Naive thymus-derived CD8-positive, alpha-beta T cell (primary cell): ENCODE measurements around the gene IFNA1. TPM values are rescaled to one million over a fixed set of nuclear protein-coding genes. Genes with fewer than 3 reads are reported as not detected.

Experiments
- polyA plus RNA-seq, 3 donors: library from polyadenylated mRNA; unstranded; fragments of 300-500 nt; fragmentation: Illumina TruSeq; gene quantifications; one replicate each; pipeline ENCODE4 v1.2.3, GENCODE V29; 2021
- total RNA-seq, 8 experiments: library from RNA in 2 of 8; stranded (reverse) in 2 of 8; gene quantifications; one replicate each; pipeline ENCODE4 v1.2.3 and lab custom pipeline; 2021 to 2026

Gene IFNA1
- total and polyA plus RNA-seq, 5 experiments from 2014 or later = not detected

Other genes with a start within 250 kb of the IFNA1 start
- gene IFNA7, start 238.2 kb upstream of the IFNA1 start, total RNA-seq = not detected
- gene IFNA7, start 238.2 kb upstream of the IFNA1 start, polyA plus RNA-seq = not detected
- gene IFNA10, start 233.3 kb upstream of the IFNA1 start, total RNA-seq = not detected
- not detected for gene IFNA10, start 233.3 kb upstream of the IFNA1 start, polyA plus RNA-seq
- gene IFNA16, start 223.1 kb upstream of the IFNA1 start, total RNA-seq = not detected
- not detected for gene IFNA16, start 223.1 kb upstream of the IFNA1 start, polyA plus RNA-seq
- not detected for gene IFNA17, start 212.2 kb upstream of the IFNA1 start, total RNA-seq
- gene IFNA17, start 212.2 kb upstream of the IFNA1 start, polyA plus RNA-seq = not detected
- gene IFNA14, start 200.4 kb upstream of the IFNA1 start, total RNA-seq = not detected
- gene IFNA14, start 200.4 kb upstream of the IFNA1 start, polyA plus RNA-seq = not detected
- under 1 TPM in 1 of 2 experiments, not detected in 1; 0.52 TPM for gene IFNA5, start 135.1 kb upstream of the IFNA1 start, total RNA-seq
- not detected for gene IFNA5, start 135.1 kb upstream of the IFNA1 start, polyA plus RNA-seq
- 10 to 100 TPM; 33.8 to 36.4 TPM for gene KLHL9, start 105.0 kb upstream of the IFNA1 start, total RNA-seq
- 10 to 100 TPM; 14.8 to 19.6 (median 18.6) TPM for gene KLHL9, start 105.0 kb upstream of the IFNA1 start, polyA plus RNA-seq
- gene IFNA6, start 89.6 kb upstream of the IFNA1 start, total RNA-seq = not detected
- gene IFNA6, start 89.6 kb upstream of the IFNA1 start, polyA plus RNA-seq = not detected
- not detected for gene IFNA13, start 72.4 kb upstream of the IFNA1 start, total RNA-seq
- gene IFNA13, start 72.4 kb upstream of the IFNA1 start, polyA plus RNA-seq = not detected
- gene IFNA2, start 55.0 kb upstream of the IFNA1 start, total RNA-seq = not detected
- gene IFNA2, start 55.0 kb upstream of the IFNA1 start, polyA plus RNA-seq = not detected
- not detected for gene IFNA8, start 31.3 kb upstream of the IFNA1 start, total RNA-seq
- not detected for gene IFNA8, start 31.3 kb upstream of the IFNA1 start, polyA plus RNA-seq
- gene IFNE, start 41.9 kb downstream of the IFNA1 start, total RNA-seq = under 1 TPM; 0.23 to 0.44 TPM
- not detected for gene IFNE, start 41.9 kb downstream of the IFNA1 start, polyA plus RNA-seq